HG03135 (cell line): Measurements from ENCODE around the gene FMNL3.
"Not testable (repeated sequence)": the region's sequence is repeated elsewhere in the genome, so short reads cannot be mapped to it uniquely, and the experiment has no call there.

Experiments used
- ATAC-seq: cut with Tn5 transposase; IDR thresholded peaks from one replicate; pipeline ENCODE4 v1.9.1; 2021; ENCODE audit warnings: mild to moderate bottlenecking, moderate library complexity; ENCODE audit not compliant: unreplicated experiment

FMNL3 gene

DNA sequence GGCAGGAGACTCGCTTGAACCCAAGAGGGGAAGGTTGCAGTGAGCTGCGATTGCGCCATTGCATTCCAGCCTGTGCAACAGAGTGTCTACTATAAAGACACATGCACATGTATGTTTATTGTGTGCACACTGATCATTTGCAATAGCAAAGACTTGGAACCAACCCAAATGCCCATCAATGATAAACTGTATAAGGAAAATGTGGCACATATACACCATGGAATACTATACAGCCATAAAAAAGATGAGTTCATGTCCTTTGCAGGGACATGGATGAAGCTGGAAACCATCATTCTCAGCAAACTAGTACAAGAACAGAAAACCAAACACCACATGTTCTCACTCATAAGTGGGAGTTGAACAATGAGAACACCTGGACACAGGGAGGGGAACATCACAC is 6.7 kb upstream of the FMNL3 start:
- not testable (repeated sequence) for ATAC-seq

DNA sequence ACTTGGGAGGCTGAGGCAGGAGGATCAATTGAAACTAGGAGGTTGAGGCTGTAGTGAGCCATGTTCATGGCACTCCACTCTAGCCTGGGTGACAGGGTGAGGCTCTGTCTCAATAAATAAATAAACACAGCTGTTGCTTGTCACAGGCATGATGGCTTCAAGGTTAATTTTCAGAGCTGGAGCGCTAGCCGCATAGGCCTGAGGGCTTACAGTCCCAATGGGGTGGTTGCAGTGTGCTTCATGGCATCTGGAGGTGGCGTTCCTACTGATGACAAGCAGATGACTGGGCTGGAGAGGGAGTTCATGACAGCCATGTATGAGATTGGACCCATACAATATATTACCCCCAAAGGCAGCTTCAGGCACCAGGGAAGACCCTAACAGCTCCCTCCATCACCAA is 1.6 kb upstream of the FMNL3 start:
- ATAC-seq, result no peak

DNA sequence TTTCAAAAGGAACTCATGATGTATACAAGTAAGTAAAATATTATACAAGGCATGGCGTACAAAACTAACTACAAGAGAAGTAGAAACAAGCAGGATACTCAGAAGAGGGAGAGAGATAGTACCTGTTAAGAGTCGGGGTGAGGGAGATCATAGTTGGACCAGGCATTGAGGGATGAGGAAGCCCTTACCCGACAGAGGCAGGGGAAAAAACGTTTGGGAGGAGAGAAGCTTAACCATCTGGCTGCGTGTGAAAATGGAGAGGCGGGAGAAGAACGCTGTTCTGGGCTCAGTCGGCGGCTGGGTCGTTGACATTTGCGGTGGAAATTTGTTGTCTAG is 575 bp upstream of the FMNL3 start:
- no peak for ATAC-seq

GRCh38 chr12:49706351-49707127 is 666 bp downstream of the FMNL3 start:
- ATAC-seq, result peak; percentile 15

DNA sequence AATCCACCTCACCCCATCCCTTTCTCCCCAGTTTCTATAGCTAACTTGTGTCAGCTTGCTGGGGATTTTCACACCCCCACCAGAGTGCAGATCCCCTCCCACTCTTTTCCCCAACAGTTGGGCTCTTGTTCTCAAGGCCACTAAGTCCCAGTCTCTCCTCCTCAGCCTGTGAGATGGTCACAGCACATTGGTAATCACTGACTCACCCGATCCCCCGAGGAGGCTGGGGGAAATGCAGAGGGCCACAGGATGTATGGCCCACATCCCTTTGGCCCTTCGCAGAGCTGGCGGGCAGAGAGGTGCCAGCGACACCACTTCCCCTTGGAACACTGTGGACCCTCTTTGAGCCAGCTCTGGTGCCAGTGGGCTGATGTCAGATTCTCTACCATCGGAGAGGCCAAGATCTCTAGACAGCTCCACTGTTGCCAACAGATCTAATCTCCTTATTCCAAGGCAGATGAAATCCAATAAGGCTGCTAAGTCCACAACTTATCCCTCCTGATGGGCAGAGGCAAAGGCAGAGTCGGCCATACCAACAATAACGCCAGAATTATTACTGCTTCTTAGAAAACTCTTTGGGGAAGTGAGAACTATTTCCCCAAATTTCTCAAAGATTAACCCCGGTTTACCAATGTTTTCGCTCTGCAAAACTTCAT is 1.6 kb downstream of the FMNL3 start:
- no peak for ATAC-seq

DNA sequence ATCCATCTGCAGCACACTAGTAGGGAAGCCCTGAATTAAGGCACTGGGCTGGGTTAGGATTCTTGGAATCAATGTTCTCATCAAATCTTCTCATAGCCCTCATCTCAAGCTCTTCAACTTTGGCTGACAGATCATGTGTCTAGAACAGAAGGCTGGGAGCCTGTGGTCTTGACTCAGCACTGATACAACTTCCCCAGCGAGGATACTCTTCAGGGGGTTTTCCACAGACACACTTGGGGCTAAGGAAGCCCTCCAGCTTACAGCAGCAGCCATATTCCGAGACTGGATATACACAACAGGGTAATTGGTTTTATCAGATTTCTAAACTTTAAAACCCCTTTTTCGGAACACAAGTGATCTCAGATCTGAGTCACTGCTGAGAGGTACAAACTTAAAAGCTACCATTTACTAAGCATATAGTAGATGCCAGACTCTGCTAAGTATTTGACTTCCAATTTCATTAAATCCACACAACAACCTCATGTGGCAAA is 3.5 kb downstream of the FMNL3 start:
- no peak for ATAC-seq

DNA sequence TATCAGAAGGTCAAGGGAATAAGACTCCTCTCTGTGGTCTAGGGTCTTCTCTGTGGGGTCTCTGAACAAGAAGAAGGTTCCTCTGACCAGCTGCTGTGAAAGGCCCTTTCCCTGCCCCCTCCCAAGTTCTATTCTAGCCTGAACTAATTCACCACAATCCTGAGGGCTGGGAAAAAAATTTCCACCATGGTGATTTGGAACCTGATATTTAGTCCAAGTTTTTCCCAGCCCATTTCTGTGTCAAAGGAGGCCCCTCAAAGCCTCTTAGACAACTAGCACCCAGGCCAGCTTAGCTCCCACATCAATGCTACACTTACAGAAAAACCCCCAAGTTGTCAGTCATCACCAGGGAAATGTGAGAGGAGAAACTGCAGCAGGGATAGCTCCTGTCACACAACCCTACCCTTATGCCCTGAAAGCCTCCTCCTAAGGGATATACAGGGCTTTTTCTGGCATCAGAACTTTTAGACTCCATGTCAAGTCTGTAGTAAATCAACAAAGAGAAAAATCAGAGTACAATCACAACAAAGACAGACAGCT is 4.5 kb downstream of the FMNL3 start:
- ATAC-seq, result no peak

DNA sequence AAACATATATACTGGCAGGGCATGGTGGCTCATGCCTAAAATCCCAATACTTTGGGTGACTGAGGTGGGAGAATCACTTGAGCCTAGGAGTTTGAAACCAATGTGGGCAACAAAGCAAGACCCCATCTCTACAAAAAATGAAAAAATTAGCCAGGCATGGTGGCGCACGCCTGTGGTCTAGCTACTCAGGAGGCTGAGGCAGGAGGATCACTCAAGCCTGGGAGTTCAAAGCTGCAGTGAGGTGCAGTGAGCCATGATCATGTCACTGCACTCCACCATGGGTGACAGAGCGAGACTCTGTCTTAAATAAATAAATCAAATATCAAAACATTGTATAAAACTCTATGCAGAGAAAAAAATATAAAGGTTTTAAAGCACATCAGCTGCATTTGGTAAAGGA is 5.2 kb downstream of the FMNL3 start:
- no peak for ATAC-seq

GRCh38 chr12:49698619-49699545 is 8.3 kb downstream of the FMNL3 start:
- ATAC-seq, result peak; percentile 75

DNA sequence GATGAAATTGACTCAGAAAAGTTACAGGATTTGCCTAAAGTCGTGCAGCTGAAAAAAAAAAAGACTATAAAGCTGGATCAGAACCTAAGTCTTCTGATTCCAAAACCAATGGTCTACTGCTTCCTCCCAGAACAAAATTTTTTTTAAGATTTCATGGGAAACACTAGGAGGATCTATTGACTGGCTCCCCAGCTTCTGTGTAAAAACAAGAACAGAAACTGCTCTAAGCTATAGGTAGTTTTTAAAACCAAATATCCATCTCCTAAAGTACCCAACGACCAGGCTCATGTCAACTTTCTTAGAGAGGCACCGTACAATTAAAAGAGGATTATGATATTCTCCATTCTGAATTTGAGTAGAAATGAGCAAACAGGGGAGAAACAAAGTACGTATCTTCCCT is 9.4 kb downstream of the FMNL3 start:
- ATAC-seq, result no peak

- no peak for ATAC-seq
Observed at GRCh38 chr12:49696723-49697122, 10.5 kb downstream of the FMNL3 start.

DNA sequence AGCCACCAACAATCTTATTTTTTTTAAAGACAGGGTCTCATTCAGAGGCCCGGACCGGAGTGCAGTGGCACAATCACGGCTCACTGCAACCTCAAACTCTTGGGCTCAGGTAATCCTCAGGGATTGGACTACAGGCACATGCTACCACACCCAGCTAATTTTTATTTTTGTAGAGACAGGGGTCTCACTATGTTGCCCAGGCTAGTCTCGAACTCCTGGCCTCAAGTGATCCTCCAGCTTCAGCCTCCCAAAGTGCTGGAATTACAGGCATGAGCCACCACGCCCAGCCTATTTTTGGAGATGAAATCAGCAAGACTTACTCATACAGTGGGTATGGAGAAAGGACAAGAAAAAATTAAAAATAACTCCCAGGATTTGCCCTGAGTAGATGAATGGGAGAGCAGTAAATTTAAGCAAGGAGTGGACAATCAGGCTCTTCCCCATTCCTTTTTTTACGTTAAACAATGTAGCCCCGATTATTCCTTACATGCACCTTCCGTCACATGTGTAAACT is 13.2 kb downstream of the FMNL3 start:
- ATAC-seq, result no peak

GRCh38 chr12:49692851-49693250 is 14.4 kb downstream of the FMNL3 start:
- no peak for ATAC-seq

GRCh38 chr12:49689785-49690184 is 17.4 kb downstream of the FMNL3 start:
- no peak for ATAC-seq

DNA sequence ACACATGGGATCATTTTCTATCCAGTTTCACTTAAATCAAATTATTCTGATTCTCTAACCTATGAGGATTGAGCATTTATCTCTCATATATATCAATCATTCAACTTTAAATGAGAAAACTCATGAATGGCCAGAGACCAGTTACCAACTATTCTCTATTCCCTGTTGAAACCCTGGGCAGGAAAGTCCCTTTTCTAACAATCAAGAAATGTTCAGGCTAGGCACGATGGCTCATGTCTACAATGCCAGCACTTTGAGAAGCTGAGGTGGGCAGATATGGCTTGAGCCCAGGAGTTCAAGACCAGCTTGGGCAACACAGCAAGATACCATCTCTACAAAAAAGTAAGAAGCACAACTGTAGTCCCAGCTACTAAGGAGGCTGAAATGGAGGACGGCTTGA is 18.0 kb downstream of the FMNL3 start:
- no peak for ATAC-seq

DNA sequence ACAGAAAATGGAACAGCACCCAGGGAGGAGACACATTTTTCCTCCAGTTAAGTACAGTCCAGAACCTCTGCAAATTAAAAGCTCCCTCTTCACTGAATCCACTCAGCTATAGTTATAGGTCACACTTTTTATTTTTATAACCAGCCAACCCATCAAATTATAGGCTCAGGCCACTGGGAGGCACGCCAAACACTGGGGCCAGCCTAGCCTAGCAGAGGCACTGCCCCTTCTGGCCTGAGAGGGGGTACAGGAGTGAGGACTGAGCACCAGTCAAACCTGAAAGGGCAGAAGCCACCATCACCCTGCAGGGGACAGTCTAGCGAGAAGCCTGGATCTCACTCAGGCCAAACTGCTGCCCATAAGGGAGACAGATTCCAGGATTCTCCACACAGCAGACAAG is 19.3 kb downstream of the FMNL3 start:
- ATAC-seq, result no peak

- no peak for ATAC-seq
Observed at GRCh38 chr12:49684310-49684854, 22.8 kb downstream of the FMNL3 start.

GRCh38 chr12:49683599-49684309 is 23.5 kb downstream of the FMNL3 start:
- no peak for ATAC-seq

- ATAC-seq, result no peak
Observed at GRCh38 chr12:49680075-49680474, 27.1 kb downstream of the FMNL3 start.

DNA sequence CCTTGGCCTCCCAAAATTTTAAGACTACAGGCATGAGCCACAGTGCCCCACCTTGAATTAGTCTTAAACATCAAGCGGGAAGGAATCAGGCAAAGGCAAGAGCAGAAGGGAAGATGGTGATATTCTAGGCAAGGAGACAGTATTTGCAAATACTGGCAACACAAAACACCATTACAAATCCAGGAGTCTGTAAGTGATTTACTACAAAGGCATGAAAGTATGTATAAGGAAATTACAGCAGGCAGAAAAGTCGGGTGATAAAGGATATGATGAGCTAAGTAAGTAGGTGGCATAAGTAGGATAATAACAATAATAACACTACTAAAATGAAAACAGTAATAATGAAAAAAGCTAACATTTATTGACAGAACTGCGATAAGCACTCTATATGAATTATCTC is 28.5 kb downstream of the FMNL3 start:
- ATAC-seq, result no peak
